Stomach (tissue), 9 donors: Measurements from ENCODE around the gene PLET1. TPM values are rescaled to one million over a fixed set of nuclear protein-coding genes. Genes with fewer than 3 reads are reported as not detected.

Source experiments
- DNase-seq, 2 donors: peaks; one replicate each; pipeline versions ENCODE4 v3.0.0 to v3.0.0-alpha.2; 2013 to 2019
- H3K27ac ChIP-seq, 5 donors: fragments of 200-600 bp in 4 of 5; sonication (generic) in 4 of 5; one replicate each; pipeline ENCODE4 v1.5.1; 2013 to 2019; ENCODE audit warnings: mild to moderate bottlenecking in 1 of 5, moderate library complexity in 1 of 5
- H3K27me3 ChIP-seq, 3 donors: fragments of 200-600 bp; sonication (generic); one replicate each; pipeline ENCODE4 v1.5.1; 2017 to 2019; ENCODE audit warnings: mixed run types in 1 of 3
- H3K36me3 ChIP-seq, 4 donors: fragments of 200-600 bp; sonication (generic); 1 replicate in 3 of 4; 2 replicates in 1 of 4; pipeline ENCODE4 v1.5.1; 2016 to 2019
- H3K4me1 ChIP-seq, 4 donors: fragments of 200-600 bp; sonication (generic); one replicate each; pipeline ENCODE4 v1.5.1; 2016 to 2019
- H3K4me3 ChIP-seq, 4 donors: fragments of 200-600 bp; sonication (generic) in 3 of 4; one replicate each; pipeline ENCODE4 v1.5.1; 2016 to 2019; ENCODE audit warnings: mild to moderate bottlenecking in 1 of 4
- H3K9me3 ChIP-seq, 4 donors: fragments of 200-600 bp; sonication (generic); one replicate each; pipeline ENCODE4 v1.5.1; 2016 to 2019
- CTCF ChIP-seq, 7 experiments: fragments of 450-650 bp in 4 of 7; fragments of 200-600 bp in 3 of 7; sonication (generic) in 3 of 7; IDR thresholded peaks; one replicate each; pipeline ENCODE4 v1.5.1; 2016 to 2019; ENCODE audit warnings: antibody characterized with exemption in 7 of 7, control low read depth in 2 of 7, mild to moderate bottlenecking in 1 of 7
- EP300 ChIP-seq: sonication (generic); formaldehyde crosslinking; IDR thresholded peaks from one replicate; pipeline ENCODE4 v1.6.1; 2017; ENCODE audit warnings: antibody characterized with exemption
- POLR2A ChIP-seq, 4 donors: fragments of 450-650 bp; IDR thresholded peaks; one replicate each; pipeline ENCODE4 v1.6.1; 2016; ENCODE audit warnings: antibody characterized with exemption in 4 of 4, control low read depth in 2 of 4, mild to moderate bottlenecking in 1 of 4, moderate library complexity in 1 of 4
- POLR2AphosphoS5 ChIP-seq, 3 donors: sonication (generic); formaldehyde crosslinking; IDR thresholded peaks; one replicate each; pipeline ENCODE4 v1.6.1; 2016; ENCODE audit warnings: antibody characterized with exemption in 3 of 3
- WGBS, 5 donors: extraction: QIAGEN DNeasy Blood & Tissue Kit in 3 of 5; methylation state at CpG; one replicate each; pipeline versions ENCODE4 v1.1.5 to v1.1.7; 2013 to 2018; 5-methylcytosine and 5-hydroxymethylcytosine counted together
- intact Hi-C: fragments of 100-400 bp; cut with DNase I; formaldehyde crosslinking; loops from one replicate; pipeline ENCODE4 v1.15.1; 2023; ENCODE audit warnings: low total_unique reads
- polyA plus RNA-seq, 3 donors: library from polyadenylated mRNA; stranded (reverse); fragments of 200-250 nt; gene quantifications; one replicate each; pipeline ENCODE4 v1.2.3, GENCODE V29; 2013
- total RNA-seq, 5 donors: library from RNA; depleted of rRNA; stranded (reverse); fragments of >200 nt; gene quantifications; one replicate each; pipeline versions ENCODE4 v1.1.0 to v1.2.3, GENCODE V29; 2014 to 2016
- donor health status: healthy with polysubstance abuse.
- donor health status: Bipolar disorder and iron deficiency.
- donor health status: healthy.

The PLET1 gene
- total and polyA plus RNA-seq, 8 donors: not detected

GRCh38 chr11:112216561-112217105, 44.0 kb downstream of the PLET1 start:
- H3K9me3 ChIP-seq: no peaks in the 10 kb centered on the region
- H3K27ac ChIP-seq: no peak overlapping the region
- TF ChIP-seq POLR2AphosphoS5 (IDR thresholded peaks at IDR 0.05) (peak in 1 of 3 donors; percentile 8), CTCF (IDR thresholded peaks at IDR 0.05) (no peak)
- intact Hi-C loops: no loop called here
- WGBS, 5 donors: 43 to 93% (median 67%) methylated on average over 1 of the region's 1 CpG
- H3K27me3 ChIP-seq: no peaks in the 10 kb centered on the region
- DNase-seq: no peak
- H3K36me3 ChIP-seq: no peaks in the 10 kb centered on the region
- H3K4me3 ChIP-seq: no peak overlapping the region
- H3K4me1 ChIP-seq: peaks cover 0 to 20% (median 13%) of the 10 kb centered on the region in 4 donors

- H3K4me1 ChIP-seq: peaks cover 0 to 10% (median 6%) of the 10 kb centered on the region in 4 donors
- TF ChIP-seq POLR2AphosphoS5 (IDR thresholded peaks at IDR 0.05) (no peak), EP300 (no peak), POLR2A (IDR thresholded peaks at IDR 0.05) (no peak), CTCF (IDR thresholded peaks at IDR 0.05) (no peak)
- H3K36me3 ChIP-seq: no peaks in the 10 kb centered on the region
- H3K4me3 ChIP-seq: no peak overlapping the region
- WGBS, 5 donors: 91 to 97% (median 92%) methylated on average over 6 of the region's 6 CpGs
- intact Hi-C loops: no loop called here
- H3K27me3 ChIP-seq: no peaks in the 10 kb centered on the region
- DNase-seq: no peak
- H3K27ac ChIP-seq: no peak overlapping the region
- no peaks in the 10 kb centered on the region for H3K9me3 ChIP-seq
These were observed 45.0 kb downstream of the PLET1 start for GRCh38 chr11:112215621-112216020.

- Histone ChIP-seq H3K9me3 (no peaks in the 10 kb centered on the region), H3K27ac (no peak overlapping the region), H3K36me3 (no peaks in the 10 kb centered on the region), H3K4me3 (no peak overlapping the region), H3K27me3 (no peaks in the 10 kb centered on the region), H3K4me1 (no peaks in the 10 kb centered on the region)
- TF ChIP-seq POLR2AphosphoS5 (IDR thresholded peaks at IDR 0.05): no peak
- TF ChIP-seq CTCF (IDR thresholded peaks at IDR 0.05): no peak
- no peak for TF ChIP-seq EP300
- TF ChIP-seq POLR2A (IDR thresholded peaks at IDR 0.05): no peak
- intact Hi-C loops: no loop called here
- WGBS, 5 donors: 84 to 96% (median 89%) methylated on average over 4 of the region's 4 CpGs
- DNase-seq: no peak
These were observed 46.9 kb downstream of the PLET1 start for GRCh38 chr11:112213753-112214152.

GRCh38 chr11:112212710-112213109, 48.0 kb downstream of the PLET1 start:
- intact Hi-C loops: no loop called here

More at GRCh38 chr11:112212710-112213109, 48.0 kb downstream of the PLET1 start:
- Histone ChIP-seq H3K4me3 (no peak overlapping the region), H3K36me3 (no peaks in the 10 kb centered on the region), H3K4me1 (no peaks in the 10 kb centered on the region), H3K27ac (no peak overlapping the region), H3K27me3 (no peaks in the 10 kb centered on the region), H3K9me3 (no peaks in the 10 kb centered on the region)
- no peak for TF ChIP-seq POLR2A (IDR thresholded peaks at IDR 0.05)
- TF ChIP-seq POLR2AphosphoS5 (IDR thresholded peaks at IDR 0.05): no peak
- no peak for TF ChIP-seq EP300
- TF ChIP-seq CTCF (IDR thresholded peaks at IDR 0.05): no peak
- DNase-seq: no peak
